Keratinocyte (primary cell): Measurements from ENCODE around the gene ARHGEF37.

ENCODE experiments used
- CTCF ChIP-seq, 3 experiments: IDR thresholded peaks in 1 of 3; conservative IDR thresholded peaks in 1 of 3; optimal IDR thresholded peaks in 1 of 3; 2 replicates in 2 of 3; 3 replicates in 1 of 3; pipeline versions ENCODE3 to v1.5.1; 2011; ENCODE audit warnings: low read length in 3 of 3, mild to moderate bottlenecking in 3 of 3, moderate library complexity in 2 of 3, control low read depth in 1 of 3, inconsistent platforms in 1 of 3; ENCODE audit not compliant: insufficient read depth in 2 of 3; ENCODE audit errors: extremely low read depth in 1 of 3
- EZH2 ChIP-seq: IDR thresholded peaks from one replicate; pipeline ENCODE4 v1.6.1; 2012; ENCODE audit warnings: inconsistent platforms, mild to moderate bottlenecking, low read length, moderate library complexity

- peak in 2 of 3 experiments; percentile 75 to 95 for TF ChIP-seq CTCF (optimal IDR thresholded peaks at IDR 0.05 in 1 of 3, IDR thresholded peaks at IDR 0.05 in 1 of 3, conservative IDR thresholded peaks at IDR 0.05 in 1 of 3; ENCODE audit: extremely low read depth in 1 of 3, insufficient read depth in 2 of 3, low read length in 3 of 3)
- no peak for TF ChIP-seq EZH2
These were observed 55.6 kb downstream of the ARHGEF37 start for GRCh38 chr5:149636861-149637246.
